Panc1 (cell line): ENCODE measurements around the gene CREB3L2.

Source experiments
- CTCF ChIP-seq: fragments of 450-650 bp; IDR thresholded peaks from 2 replicates; pipeline ENCODE4 v1.5.1; 2017; ENCODE audit warnings: mild to moderate bottlenecking
- TCF7L2 ChIP-seq: IDR thresholded peaks from 2 replicates; pipeline ENCODE4 v1.6.1; 2011; ENCODE audit warnings: mild to moderate bottlenecking, low read depth, low read length, inconsistent platforms

DNA sequence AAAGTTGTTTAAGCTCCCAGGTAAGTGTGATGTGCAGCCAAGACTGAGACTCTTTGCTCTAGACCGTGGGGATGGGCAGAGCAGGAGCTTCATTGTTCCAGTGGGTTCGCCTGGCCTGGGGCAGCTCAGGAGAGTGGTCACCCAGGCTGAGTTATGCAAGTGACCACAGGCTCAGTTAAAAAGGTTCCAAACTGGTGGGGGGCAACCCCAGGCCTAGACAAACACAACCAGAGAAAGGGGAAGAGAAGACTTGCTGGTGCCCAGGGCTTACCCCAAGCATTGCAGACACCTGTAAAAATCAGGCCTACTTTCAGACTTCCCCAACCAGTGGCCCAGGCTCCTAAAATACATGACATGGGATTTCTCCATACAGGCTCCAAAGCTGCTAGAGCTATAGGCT, 21.6 kb downstream of the CREB3L2 start:
- TF ChIP-seq CTCF: no peak
- no peak for TF ChIP-seq TCF7L2
